Measurements from ENCODE around the gene ANKLE1. TPM values are rescaled to one million over a fixed set of nuclear protein-coding genes. Genes with fewer than 3 reads are reported as not detected.

The ANKLE1 gene, protein sequence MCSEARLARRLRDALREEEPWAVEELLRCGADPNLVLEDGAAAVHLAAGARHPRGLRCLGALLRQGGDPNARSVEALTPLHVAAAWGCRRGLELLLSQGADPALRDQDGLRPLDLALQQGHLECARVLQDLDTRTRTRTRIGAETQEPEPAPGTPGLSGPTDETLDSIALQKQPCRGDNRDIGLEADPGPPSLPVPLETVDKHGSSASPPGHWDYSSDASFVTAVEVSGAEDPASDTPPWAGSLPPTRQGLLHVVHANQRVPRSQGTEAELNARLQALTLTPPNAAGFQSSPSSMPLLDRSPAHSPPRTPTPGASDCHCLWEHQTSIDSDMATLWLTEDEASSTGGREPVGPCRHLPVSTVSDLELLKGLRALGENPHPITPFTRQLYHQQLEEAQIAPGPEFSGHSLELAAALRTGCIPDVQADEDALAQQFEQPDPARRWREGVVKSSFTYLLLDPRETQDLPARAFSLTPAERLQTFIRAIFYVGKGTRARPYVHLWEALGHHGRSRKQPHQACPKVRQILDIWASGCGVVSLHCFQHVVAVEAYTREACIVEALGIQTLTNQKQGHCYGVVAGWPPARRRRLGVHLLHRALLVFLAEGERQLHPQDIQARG
- 1 to 10 TPM; 2.9 to 3.1 TPM for total RNA-seq

DNA sequence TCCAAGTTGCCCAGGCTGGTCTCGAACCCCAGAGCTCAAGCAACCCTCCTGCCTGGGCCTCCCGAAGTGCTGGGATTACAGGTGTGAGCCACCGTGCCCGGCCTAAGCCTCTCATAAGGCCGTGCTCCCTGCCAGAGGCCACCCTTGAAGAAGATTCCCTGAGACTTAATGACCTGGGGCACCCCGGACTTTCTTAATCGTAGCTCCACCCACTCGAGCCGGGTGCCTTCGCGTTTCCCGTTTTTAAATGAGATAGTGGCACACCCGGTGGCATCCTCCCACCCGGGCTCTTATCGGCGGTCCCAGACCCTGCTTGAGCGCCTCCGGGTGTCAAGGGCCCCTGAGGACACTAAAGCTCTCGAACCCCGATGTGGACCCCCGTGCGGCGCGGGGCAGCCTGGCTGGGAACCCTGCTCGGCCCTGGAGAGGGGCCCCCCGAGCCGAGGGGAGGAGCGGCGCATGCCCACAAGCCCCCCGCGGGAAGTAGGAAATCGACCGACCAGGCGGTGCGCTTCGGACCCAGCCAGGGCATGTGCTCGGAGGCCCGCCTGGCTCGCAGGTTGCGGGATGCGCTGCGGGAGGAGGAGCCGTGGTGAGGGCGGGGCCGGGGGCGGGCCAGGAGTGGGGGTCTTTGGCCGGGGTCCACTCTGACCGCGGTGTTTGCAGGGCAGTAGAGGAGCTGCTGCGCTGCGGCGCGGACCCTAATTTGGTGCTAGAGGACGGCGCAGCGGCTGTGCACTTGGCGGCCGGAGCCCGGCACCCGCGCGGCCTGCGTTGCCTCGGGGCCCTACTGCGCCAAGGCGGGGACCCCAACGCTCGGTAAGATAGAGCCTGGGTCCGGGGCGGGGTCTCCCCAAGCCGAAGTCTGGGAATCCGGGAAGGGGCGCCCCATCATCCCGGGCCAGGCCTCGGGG is at the start of gene ANKLE1:
TSS of gene ANKLE1 (plus strand) at position 511 of the 914 bp plus-strand sequence. CDS start at position 531, 20 bp downstream.
- intact Hi-C loops (cut with DNase I, micrococcal nuclease) = loop anchor here (1.0 to 2.0 kb wide), 7 partner anchors 13 to 510 kb away; no protein-coding TSS in a partner anchor
- Mint-ChIP-seq H3K4me3 (peak within 1 kb of the TSS; percentile 73), H3K27me3 (peaks cover 3% of the 10 kb centered on the region), H3K9me3 (ENCODE audit: low read depth) (no peaks in the 10 kb centered on the region), H3K4me1 (peaks cover 8% of the 10 kb centered on the region), H3K36me3 (ENCODE audit: low read depth) (peaks cover 7% of the 10 kb centered on the region), H3K27ac (peak within 1 kb of the TSS; percentile 59)
- peak; percentile 14 for ATAC-seq
- CTCF ChIA-PET = interaction anchor here (0.6 to 6.3 kb wide), 9 partner anchors 11 to 544 kb away, joined by 3 to 45 read pairs (median 3); partner anchors contain the start of genes BABAM1, MRPL34 and OCEL1
- peak; percentile 50 for DNase-seq
- POLR2A ChIA-PET = interaction anchor here (0.7 to 1.0 kb wide), 2 partner anchors 15 to 16 kb away, joined by 3 to 6 read pairs; partner anchors contain the start of gene BABAM1

DNA sequence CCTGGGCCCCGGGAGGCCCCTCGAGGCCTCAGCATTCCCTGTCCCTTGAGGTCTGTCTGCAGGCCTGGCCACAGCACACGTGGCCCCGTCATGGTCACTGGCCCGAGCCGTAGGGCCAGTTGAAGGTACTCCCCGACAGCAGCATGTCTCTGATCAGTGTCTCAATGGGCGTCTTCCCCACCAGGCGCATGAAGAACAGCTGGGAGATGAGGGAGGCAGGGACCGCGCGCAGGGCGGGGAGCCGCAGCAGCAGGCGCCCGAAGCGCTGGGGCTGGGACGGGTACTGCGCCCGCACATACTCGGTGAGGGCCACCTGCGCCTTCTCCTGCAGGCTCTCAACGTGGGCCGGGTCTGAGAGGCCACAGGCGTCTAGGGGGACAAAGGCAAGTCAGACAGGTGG is 49.4 kb upstream of the ANKLE1 start:
- Mint-ChIP-seq H3K9me3 (ENCODE audit: low read depth) (no peaks in the 10 kb centered on the region), H3K4me1 (peaks cover 9% of the 10 kb centered on the region), H3K27me3 (no peaks in the 10 kb centered on the region), H3K4me3 (no peak overlapping the region), H3K36me3 (ENCODE audit: low read depth) (peaks cover 9% of the 10 kb centered on the region), H3K27ac (no peak overlapping the region)
- ChIA-PET POLR2A (no interaction called here), CTCF (interaction anchor here (0.7 kb wide), 1 partner anchor 16 kb away, joined by 5 read pairs; no protein-coding TSS in a partner anchor)
- intact Hi-C loops (cut with DNase I, micrococcal nuclease) = no loop called here
- DNase-seq (no peak), ATAC-seq (no peak)

DNA sequence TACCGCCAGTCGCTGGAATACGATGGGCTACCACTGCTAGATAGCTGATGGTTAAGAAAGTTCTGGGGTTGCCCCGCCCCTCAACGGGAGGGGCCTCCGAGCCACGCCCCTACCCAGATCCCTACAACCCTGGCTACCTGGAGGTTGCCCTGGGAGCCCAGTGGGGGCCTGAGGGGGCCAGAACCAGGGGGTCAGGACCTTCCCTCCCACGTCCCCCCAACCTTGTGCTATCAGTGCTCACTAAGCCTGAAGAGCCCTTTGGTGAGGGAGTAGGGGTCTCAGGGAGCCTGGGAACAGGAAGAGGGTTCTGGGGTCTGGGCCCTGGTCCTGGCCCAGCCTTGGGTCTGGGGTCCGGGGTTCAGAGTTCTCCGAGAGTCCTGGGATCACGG is 46.8 kb upstream of the ANKLE1 start:
- peaks cover 6% of the 10 kb centered on the region for H3K36me3 Mint-ChIP-seq (ENCODE audit: low read depth)
- peaks cover 9% of the 10 kb centered on the region for H3K4me1 Mint-ChIP-seq
- ATAC-seq (peak; percentile 84), DNase-seq (peak; percentile 85)
- POLR2A ChIA-PET = interaction anchor here (0.5 to 0.6 kb wide), 2 partner anchors 12 to 185 kb away, joined by 3 to 5 read pairs; partner anchors contain the start of gene MVB12A
- H3K9me3 Mint-ChIP-seq (ENCODE audit: low read depth) = no peaks in the 10 kb centered on the region
- H3K27ac Mint-ChIP-seq = peak overlapping the region; percentile 65
- peak overlapping the region; percentile 79 for H3K4me3 Mint-ChIP-seq
- CTCF ChIA-PET = interaction anchor here (0.6 to 2.1 kb wide), 8 partner anchors 14 to 231 kb away, joined by 3 to 11 read pairs (median 4); partner anchors contain the start of genes BABAM1 and USE1
- intact Hi-C loops (cut with DNase I, micrococcal nuclease) = loop anchor here (1.0 to 2.0 kb wide), 7 partner anchors 9 to 338 kb away; partner anchors contain the start of genes OCEL1 (in 2 of the 2), BABAM1 (in 1 of the 2), HAUS8 (in 1 of the 2) and MYO9B (in 1 of the 2)
- H3K27me3 Mint-ChIP-seq = no peaks in the 10 kb centered on the region

DNA sequence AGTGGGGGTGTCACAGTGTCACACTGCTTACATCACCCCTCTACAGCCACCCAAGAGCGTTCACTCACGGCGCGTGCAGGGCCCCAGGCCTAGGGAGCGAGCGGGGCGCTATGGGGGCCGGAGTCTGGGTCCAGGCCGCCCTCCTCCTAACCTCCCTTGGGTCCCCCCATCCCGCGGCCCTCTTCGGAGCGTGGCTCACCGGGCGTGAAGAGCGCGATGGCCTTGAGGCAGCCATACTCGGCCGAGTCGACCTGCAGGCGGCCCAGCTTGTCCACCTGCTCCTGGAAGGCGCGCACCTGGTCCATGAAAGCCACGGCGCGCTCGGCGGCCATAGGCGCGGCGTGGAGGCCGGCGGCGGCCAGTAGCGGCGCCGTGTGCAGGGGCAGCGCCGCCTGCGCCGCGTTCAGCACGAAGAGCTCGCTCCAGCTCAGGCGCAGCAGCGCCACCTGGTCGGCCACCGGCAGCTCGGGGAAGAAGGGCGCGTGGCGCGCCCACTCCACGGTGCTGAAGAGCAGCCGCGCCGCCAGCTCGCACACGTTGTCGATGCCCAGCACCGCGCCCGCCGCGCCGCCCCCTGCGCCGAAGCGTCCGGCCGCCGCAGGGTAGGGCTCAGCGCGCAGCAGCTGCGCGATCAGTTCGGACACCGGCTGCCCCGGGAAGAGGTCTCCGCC is 46.3 kb upstream of the ANKLE1 start:
- H3K27ac Mint-ChIP-seq = peak overlapping the region; percentile 65
- peaks cover 6% of the 10 kb centered on the region for H3K36me3 Mint-ChIP-seq (ENCODE audit: low read depth)
- peak; percentile 85 for ATAC-seq
- CTCF ChIA-PET = interaction anchor here (0.6 to 2.1 kb wide), 10 partner anchors 14 to 33 kb away, joined by 3 to 11 read pairs (median 3); partner anchors contain the start of genes BABAM1, USE1 and USHBP1
- no peaks in the 10 kb centered on the region for H3K27me3 Mint-ChIP-seq
- peak overlapping the region; percentile 79 for H3K4me3 Mint-ChIP-seq
- H3K9me3 Mint-ChIP-seq (ENCODE audit: low read depth) = no peaks in the 10 kb centered on the region
- H3K4me1 Mint-ChIP-seq = peaks cover 9% of the 10 kb centered on the region
- POLR2A ChIA-PET = interaction anchor here (0.5 to 1.1 kb wide), 7 partner anchors 8 to 184 kb away, joined by 3 to 5 read pairs (median 3); partner anchors contain the start of genes MVB12A, OCEL1 and USE1
- intact Hi-C loops (cut with DNase I, micrococcal nuclease) = loop anchor here (1.0 to 2.0 kb wide), 7 partner anchors 9 to 339 kb away; partner anchors contain the start of genes OCEL1 (in 2 of the 2), BABAM1 (in 1 of the 2), HAUS8 (in 1 of the 2) and MYO9B (in 1 of the 2)
- peak; percentile 87 for DNase-seq

DNA sequence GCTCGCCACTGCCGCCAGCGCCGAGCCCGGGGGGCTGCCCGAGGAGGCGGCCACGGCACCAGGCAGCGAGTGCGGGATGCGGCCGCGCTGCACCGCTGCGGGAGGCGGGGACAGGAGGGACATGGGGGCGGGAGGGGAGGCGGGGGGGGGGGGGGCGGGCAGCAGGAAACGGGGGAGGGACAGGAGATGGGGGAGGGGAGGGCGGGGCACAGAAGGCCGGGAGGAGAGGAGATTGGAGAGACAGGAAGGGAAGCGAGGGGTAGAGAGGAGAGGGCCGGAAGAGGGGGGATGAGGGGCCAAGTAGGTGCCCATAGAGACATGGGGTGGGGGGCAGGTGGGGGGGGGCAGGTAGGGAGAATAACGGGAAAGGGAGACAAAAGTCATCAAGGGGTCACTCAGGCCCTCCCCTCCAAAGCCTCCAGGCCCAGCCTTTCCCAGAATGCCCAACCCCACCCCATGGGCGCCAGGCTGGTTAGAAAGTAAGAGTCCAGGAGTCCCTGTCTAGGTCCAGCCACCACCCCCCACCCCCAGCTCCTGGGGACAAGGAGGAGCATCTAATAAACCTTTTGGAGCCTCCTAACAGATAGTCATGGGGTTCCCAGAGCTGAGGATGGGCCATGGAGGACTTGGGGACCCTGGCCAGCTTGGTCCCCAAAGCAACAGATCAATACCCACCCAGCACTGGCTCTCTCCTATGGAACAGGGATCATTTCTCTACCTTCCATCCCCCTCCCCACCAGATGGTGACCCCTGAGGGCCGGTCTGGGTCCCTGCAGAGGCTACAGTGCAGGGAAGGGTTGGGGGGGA is 45.5 kb upstream of the ANKLE1 start:
- peaks cover 9% of the 10 kb centered on the region for H3K4me1 Mint-ChIP-seq
- H3K9me3 Mint-ChIP-seq (ENCODE audit: low read depth) = no peaks in the 10 kb centered on the region
- POLR2A ChIA-PET = interaction anchor here (0.6 to 1.1 kb wide), 5 partner anchors 9 to 26 kb away, joined by 3 read pairs; partner anchors contain the start of genes OCEL1 and USE1
- DNase-seq (peak; percentile 56), ATAC-seq (peak; percentile 21)
- H3K36me3 Mint-ChIP-seq (ENCODE audit: low read depth) = peaks cover 6% of the 10 kb centered on the region
- intact Hi-C loops (cut with DNase I, micrococcal nuclease) = loop anchor here (1.0 to 2.0 kb wide), 7 partner anchors 10 to 339 kb away; partner anchors contain the start of genes OCEL1 (in 2 of the 2), BABAM1 (in 1 of the 2), HAUS8 (in 1 of the 2) and MYO9B (in 1 of the 2)
- H3K27me3 Mint-ChIP-seq = no peaks in the 10 kb centered on the region
- H3K27ac Mint-ChIP-seq = no peak overlapping the region
- CTCF ChIA-PET = interaction anchor here (0.6 to 2.1 kb wide), 10 partner anchors 13 to 32 kb away, joined by 3 to 11 read pairs (median 3); partner anchors contain the start of genes BABAM1, USE1 and USHBP1
- peak overlapping the region; percentile 79 for H3K4me3 Mint-ChIP-seq

DNA sequence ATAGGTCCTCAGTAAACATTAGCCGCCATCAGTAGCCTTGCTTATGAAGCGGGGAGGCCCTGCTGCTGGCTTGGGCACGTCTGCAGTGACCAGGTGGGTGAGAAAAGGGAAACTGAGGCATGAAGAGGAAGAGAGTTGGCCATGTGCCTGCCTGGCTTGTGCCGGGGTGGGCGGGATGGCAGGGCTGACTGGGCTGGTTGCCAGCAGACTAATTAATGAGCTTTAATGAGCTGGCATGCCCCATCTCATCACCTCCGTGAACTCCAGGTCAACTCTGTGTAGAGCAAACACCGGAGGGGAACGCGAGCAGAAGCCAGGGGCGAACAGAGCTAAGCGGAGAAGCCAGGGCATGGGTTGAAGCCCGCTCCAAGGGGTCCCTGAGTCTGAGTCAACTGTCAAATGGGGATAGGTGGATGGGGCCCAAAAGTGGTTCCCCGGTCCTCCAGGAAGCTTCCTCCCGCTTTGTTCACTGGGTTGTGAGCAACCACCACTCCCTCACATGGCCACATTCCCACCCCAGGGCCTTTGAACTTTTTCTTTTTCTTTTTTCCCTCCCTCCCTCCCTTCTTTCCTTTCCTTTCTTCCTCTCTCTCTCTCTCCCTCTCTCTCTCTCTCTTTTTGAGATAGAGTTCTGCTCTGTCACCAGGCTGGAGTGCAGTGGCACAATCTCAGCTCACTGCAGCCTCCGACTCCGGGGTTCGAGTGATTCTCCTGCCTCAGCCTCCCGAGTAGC is 44.7 kb upstream of the ANKLE1 start:
- Mint-ChIP-seq H3K36me3 (ENCODE audit: low read depth) (peaks cover 6% of the 10 kb centered on the region), H3K4me1 (peaks cover 9% of the 10 kb centered on the region), H3K27me3 (no peaks in the 10 kb centered on the region), H3K27ac (no peak overlapping the region), H3K4me3 (no peak overlapping the region), H3K9me3 (ENCODE audit: low read depth) (no peaks in the 10 kb centered on the region)
- ATAC-seq (no peak), DNase-seq (no peak)
- intact Hi-C loops (cut with DNase I, micrococcal nuclease) = no loop called here
- CTCF ChIA-PET = interaction anchor here (1.0 to 1.4 kb wide), 2 partner anchors 21 to 419 kb away, joined by 3 read pairs; no protein-coding TSS in a partner anchor
- POLR2A ChIA-PET = no interaction called here

DNA sequence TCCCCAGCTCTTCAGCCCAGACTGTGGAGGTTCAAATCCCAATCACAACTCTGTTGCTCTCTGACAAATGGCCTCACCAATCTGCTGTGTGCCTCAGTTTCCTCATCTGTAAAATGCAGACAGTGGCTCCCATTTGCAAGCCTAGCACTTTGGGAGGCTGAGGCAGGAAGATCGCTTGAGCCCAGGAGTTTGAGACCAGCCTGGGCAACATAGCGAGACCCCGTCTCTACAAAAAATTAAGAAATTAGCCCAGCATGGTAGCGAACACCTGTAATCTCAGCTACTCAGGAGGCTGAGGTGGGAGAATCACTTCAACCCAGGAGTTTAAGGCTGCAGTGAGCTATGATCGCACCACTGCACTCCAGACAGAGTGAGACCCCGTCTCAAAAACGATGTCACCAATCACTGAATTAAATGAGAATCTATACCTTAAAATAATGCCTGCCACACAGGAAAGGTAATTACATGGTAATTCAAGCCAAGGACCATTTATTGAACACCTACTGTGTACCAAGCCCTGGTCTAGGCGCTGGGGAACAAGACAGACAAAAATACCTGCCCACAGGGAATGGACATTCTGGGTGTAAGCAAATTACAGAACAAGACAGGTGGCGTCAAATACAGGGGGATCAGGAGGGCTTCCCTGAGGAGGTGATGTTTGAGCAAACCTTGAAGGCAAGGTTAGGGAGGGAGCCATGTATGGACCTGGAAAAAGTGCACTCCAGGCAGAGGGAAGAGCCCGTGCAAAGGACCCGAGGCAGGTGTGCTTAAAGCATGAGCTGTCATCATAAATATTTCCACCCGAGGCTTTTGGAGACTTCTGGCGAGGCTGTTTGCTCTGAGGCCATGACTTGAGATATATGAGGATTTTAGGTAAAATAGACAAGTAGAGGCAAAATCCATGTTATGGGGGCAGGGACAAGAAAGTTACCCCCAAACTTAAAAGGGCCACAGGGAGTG is 43.7 kb upstream of the ANKLE1 start:
- ChIA-PET POLR2A (no interaction called here), CTCF (interaction anchor here (1.0 to 1.4 kb wide), 2 partner anchors 20 to 420 kb away, joined by 3 read pairs; no protein-coding TSS in a partner anchor)
- H3K4me3 Mint-ChIP-seq = no peak overlapping the region

DNA sequence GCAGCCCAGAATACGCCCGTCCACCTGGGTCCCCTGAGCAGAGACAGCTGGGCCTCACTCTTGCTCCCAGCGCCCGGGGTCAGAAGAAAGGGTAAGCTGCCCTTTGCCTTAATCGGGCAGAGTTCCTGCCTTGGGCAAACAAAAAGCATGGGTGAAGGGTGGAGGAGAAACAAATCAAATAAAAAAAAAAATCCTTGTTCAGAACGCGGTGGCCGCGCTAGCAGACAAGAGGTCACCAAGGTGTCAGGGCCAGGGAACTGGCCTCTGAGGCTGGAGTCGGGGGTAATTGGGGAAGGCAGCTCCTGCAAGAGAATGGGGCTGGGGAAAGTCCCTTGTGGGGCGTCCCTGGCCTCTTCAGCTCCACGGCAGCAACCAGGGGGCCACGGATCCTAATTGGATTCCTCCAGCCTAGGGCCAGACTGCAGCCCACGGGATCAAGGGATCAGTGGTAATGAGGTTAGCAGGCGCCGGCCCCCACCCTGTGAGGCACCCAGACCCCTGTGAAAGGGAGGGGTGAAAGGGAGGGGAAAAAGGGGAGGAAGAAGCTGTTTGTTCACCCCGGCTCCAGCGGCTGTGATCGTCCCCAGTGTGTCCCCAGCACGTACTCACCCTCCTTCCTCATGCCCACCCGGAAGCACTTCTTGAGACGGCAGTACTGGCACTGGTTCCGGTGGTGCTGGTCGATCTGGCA is 41.5 kb upstream of the ANKLE1 start:
- intact Hi-C loops (cut with DNase I, micrococcal nuclease) = no loop called here
- no peaks in the 10 kb centered on the region for H3K9me3 Mint-ChIP-seq (ENCODE audit: low read depth)
- no peaks in the 10 kb centered on the region for H3K27me3 Mint-ChIP-seq
- no peak overlapping the region for H3K4me3 Mint-ChIP-seq
- H3K36me3 Mint-ChIP-seq (ENCODE audit: low read depth) = no peaks in the 10 kb centered on the region
- ChIA-PET POLR2A (no interaction called here), CTCF (interaction anchor here (0.6 kb wide), 1 partner anchor 708 kb away, joined by 3 read pairs; no protein-coding TSS in a partner anchor)
- DNase-seq (no peak), ATAC-seq (no peak)
- H3K4me1 Mint-ChIP-seq = no peaks in the 10 kb centered on the region
- H3K27ac Mint-ChIP-seq = no peak overlapping the region

More for the DNA sequence above, 43.7 kb upstream of the ANKLE1 start:
- Mint-ChIP-seq H3K9me3 (ENCODE audit: low read depth) (no peaks in the 10 kb centered on the region), H3K27ac (no peak overlapping the region), H3K4me1 (peaks cover 9% of the 10 kb centered on the region), H3K36me3 (ENCODE audit: low read depth) (peaks cover 5% of the 10 kb centered on the region), H3K27me3 (no peaks in the 10 kb centered on the region)
- intact Hi-C loops (cut with DNase I, micrococcal nuclease) = no loop called here
- DNase-seq = no peak
- no peak for ATAC-seq

All from activated CD4-positive, alpha-beta T cell treated with anti-CD3 and anti-CD28 coated beads for 36 hours (primary cell).